Breast epithelium (tissue), 4 donors: ENCODE results near the gene CEACAM6. TPM values are rescaled to one million over a fixed set of nuclear protein-coding genes. Genes with fewer than 3 reads are reported as not detected.

Source experiments
- DNase-seq, 2 donors: peaks; one replicate each; pipeline ENCODE4 v3.0.0-alpha.2; 2019; ENCODE audit warnings: low spot score in 2 of 2
- H3K27ac ChIP-seq, 2 donors: fragments of 200-600 bp; sonication (generic) in 1 of 2; one replicate each; pipeline ENCODE4 v1.5.1; 2016 to 2019; ENCODE audit warnings: mild to moderate bottlenecking in 1 of 2
- H3K27me3 ChIP-seq, 2 donors: fragments of 200-600 bp; sonication (generic) in 1 of 2; one replicate each; pipeline versions ENCODE4 v1.5.1 to v1.6.0; 2017 to 2019; ENCODE audit warnings: control low read depth in 1 of 2, mild to moderate bottlenecking in 1 of 2
- H3K36me3 ChIP-seq: fragments of 200-600 bp; one replicate; pipeline ENCODE4 v1.5.1; 2019
- H3K4me1 ChIP-seq, 2 donors: fragments of 200-600 bp; sonication (generic); one replicate each; pipeline ENCODE4 v1.5.1; 2016 to 2019; ENCODE audit warnings: control low read depth in 1 of 2
- H3K4me3 ChIP-seq, 3 donors: fragments of 200-600 bp; sonication (generic); 1 replicate in 2 of 3; 2 replicates in 1 of 3; pipeline ENCODE4 v1.5.1; 2016 to 2019; ENCODE audit warnings: mild to moderate bottlenecking in 3 of 3, moderate library complexity in 2 of 3
- H3K9me3 ChIP-seq, 2 donors: fragments of 200-600 bp; sonication (generic) in 1 of 2; one replicate each; pipeline ENCODE4 v1.5.1; 2016 to 2019; ENCODE audit warnings: control low read depth in 1 of 2
- POLR2A ChIP-seq: fragments of 450-650 bp; IDR thresholded peaks from one replicate; pipeline ENCODE4 v1.6.1; 2016; ENCODE audit warnings: antibody characterized with exemption, mild to moderate bottlenecking, moderate library complexity
- POLR2AphosphoS5 ChIP-seq, 3 donors: sonication (generic); formaldehyde crosslinking; IDR thresholded peaks; one replicate each; pipeline ENCODE4 v1.6.1; 2017; ENCODE audit warnings: antibody characterized with exemption in 3 of 3
- intact Hi-C: fragments of 100-400 bp; cut with DNase I; formaldehyde crosslinking; loops from one replicate; pipeline ENCODE4 v1.15.1; 2023; ENCODE audit warnings: low total_unique reads
- total RNA-seq, 3 donors: library from RNA; depleted of rRNA; stranded (reverse); fragments of >200 nt; gene quantifications; one replicate each; pipeline ENCODE4 v1.1.0, GENCODE V29; 2016
- TF ChIP-seq, protein P1 (sequence below), 3 donors: fragments of 450-650 bp; IDR thresholded peaks; one replicate each; pipeline ENCODE4 v1.5.1; 2016 to 2017; ENCODE audit warnings: antibody characterized with exemption in 3 of 3, mild to moderate bottlenecking in 3 of 3, moderate library complexity in 3 of 3

The CEACAM6 gene
- total RNA-seq, 3 donors from 2014 or later: 1.0 to 6.9 TPM; not detected in 1

DNA sequence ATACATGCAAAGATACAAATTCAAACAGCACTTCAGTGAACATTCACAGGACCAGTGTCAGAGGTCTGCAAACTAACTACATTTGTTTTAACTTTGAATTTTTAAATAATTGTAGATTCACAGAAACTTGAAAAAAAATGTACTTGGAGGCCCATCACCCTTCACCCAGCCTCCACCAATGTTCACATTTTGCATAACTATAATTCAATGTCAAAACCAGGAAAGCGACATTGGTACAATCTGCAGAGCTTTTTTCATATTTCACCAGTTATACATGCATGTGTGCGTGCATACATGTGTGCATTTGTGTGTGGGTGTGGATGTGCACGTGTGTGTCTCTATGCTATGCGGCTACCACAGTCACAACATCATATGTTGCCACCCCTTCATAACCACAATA, 60.0 kb downstream of the CEACAM6 start:
- no peaks in the 10 kb centered on the region for H3K36me3 ChIP-seq
- DNase-seq: no peak
- no peak overlapping the region for H3K4me3 ChIP-seq
- H3K27ac ChIP-seq: no peak overlapping the region
- TF ChIP-seq, protein P1, sequence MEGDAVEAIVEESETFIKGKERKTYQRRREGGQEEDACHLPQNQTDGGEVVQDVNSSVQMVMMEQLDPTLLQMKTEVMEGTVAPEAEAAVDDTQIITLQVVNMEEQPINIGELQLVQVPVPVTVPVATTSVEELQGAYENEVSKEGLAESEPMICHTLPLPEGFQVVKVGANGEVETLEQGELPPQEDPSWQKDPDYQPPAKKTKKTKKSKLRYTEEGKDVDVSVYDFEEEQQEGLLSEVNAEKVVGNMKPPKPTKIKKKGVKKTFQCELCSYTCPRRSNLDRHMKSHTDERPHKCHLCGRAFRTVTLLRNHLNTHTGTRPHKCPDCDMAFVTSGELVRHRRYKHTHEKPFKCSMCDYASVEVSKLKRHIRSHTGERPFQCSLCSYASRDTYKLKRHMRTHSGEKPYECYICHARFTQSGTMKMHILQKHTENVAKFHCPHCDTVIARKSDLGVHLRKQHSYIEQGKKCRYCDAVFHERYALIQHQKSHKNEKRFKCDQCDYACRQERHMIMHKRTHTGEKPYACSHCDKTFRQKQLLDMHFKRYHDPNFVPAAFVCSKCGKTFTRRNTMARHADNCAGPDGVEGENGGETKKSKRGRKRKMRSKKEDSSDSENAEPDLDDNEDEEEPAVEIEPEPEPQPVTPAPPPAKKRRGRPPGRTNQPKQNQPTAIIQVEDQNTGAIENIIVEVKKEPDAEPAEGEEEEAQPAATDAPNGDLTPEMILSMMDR (IDR thresholded peaks at IDR 0.05): no peak
- TF ChIP-seq POLR2A (no peak), POLR2AphosphoS5 (IDR thresholded peaks at IDR 0.05) (no peak)
- H3K27me3 ChIP-seq: peaks cover 0 to 6% of the 10 kb centered on the region in 2 donors
- H3K4me1 ChIP-seq: no peaks in the 10 kb centered on the region
- no peaks in the 10 kb centered on the region for H3K9me3 ChIP-seq
- intact Hi-C loops: no loop called here

DNA sequence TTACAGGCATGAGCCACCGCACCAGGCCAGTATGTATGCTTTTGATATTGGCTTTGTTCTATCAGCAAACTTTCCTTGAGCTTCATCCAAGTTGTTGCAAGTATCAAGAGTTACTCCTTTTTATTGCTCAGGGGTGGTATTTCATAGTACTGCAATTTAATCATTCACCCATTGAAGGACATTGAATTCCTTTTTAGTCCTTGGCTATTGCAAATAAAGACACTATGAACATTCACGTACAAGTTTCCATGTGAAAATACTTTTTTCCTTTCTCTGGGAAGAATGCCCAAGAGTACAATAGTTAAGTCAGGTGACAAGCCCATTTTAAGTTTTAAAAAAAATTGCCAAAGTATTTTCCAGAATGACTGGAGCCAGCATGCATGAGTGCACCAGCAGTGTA, 61.4 kb downstream of the CEACAM6 start:
- Histone ChIP-seq H3K4me3 (no peak overlapping the region), H3K27ac (no peak overlapping the region), H3K4me1 (no peaks in the 10 kb centered on the region), H3K36me3 (no peaks in the 10 kb centered on the region), H3K9me3 (no peaks in the 10 kb centered on the region), H3K27me3 (peaks cover 0 to 3% of the 10 kb centered on the region in 2 donors)
- DNase-seq: no peak
- intact Hi-C loops: no loop called here
- TF ChIP-seq, protein P1 (IDR thresholded peaks at IDR 0.05): no peak
- TF ChIP-seq POLR2A (no peak), POLR2AphosphoS5 (IDR thresholded peaks at IDR 0.05) (no peak)

DNA sequence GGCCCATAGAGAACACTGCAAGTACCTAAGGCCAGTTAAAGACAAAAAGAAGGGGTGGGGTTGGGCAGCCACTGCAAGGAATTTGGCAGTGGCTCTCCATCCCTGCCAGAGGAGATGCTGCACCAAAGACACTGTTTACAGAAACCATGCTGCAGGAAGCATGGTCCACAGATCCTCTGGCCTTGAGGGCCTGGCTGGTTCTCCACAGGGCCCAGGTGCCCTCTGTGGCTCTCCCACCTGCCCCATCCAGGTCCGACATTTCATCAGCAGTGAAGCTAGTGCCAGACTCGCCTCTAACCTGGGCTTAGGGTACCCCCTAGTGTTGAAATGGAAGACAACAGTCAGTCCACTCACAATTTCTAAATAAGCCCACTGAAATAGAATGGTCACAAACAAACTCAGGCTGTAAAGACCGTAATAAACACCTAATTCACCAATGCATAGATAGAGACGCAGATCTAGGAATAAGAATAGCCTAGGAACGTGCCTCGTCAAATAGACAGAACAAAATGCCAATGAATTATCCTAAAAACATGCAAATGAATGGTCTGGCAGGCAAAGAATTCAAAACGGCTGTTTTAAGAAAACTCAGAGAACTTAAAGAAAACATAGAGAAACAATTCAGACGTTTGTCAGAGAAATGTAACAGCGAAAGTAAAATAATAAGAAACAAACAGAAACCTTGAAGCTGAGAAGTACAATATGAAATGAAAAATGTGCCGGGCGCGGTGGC, 65.8 kb downstream of the CEACAM6 start:
- intact Hi-C loops: no loop called here
- H3K4me1 ChIP-seq: no peaks in the 10 kb centered on the region
- no peaks in the 10 kb centered on the region for H3K36me3 ChIP-seq
- DNase-seq: no peak
- H3K9me3 ChIP-seq: no peaks in the 10 kb centered on the region
- TF ChIP-seq, protein P1 (IDR thresholded peaks at IDR 0.05): peak in 2 of 3 donors; percentile 47 to 49
- TF ChIP-seq POLR2A: no peak
- H3K27ac ChIP-seq: no peak overlapping the region
- no peaks in the 10 kb centered on the region for H3K27me3 ChIP-seq
- no peak overlapping the region for H3K4me3 ChIP-seq

Other genes with a start within 250 kb of the CEACAM6 start
- under 1 TPM; 0.44 to 0.66 (median 0.64) TPM for gene CEACAM21, start 179.4 kb upstream of the CEACAM6 start, total RNA-seq
- 1 to 10 TPM in 1 of 3 donors, under 1 TPM in 1, not detected in 1; 0.66 to 1.8 TPM for gene CEACAM4, start 128.5 kb upstream of the CEACAM6 start, total RNA-seq
- gene CEACAM7, start 67.3 kb upstream of the CEACAM6 start, total RNA-seq: 10 to 100 TPM in 1 of 3 donors, under 1 TPM in 1, not detected in 1; 0.15 to 25.2 TPM
- gene CEACAM5, start 46.9 kb upstream of the CEACAM6 start, total RNA-seq: 10 to 100 TPM in 1 of 3 donors, not detected in 2; 27.2 TPM
- under 1 TPM in 1 of 3 donors, not detected in 2; 0.64 TPM for gene CEACAM3, start 41.1 kb downstream of the CEACAM6 start, total RNA-seq
- not detected for gene LYPD4, start 89.2 kb downstream of the CEACAM6 start, total RNA-seq
- not detected for gene DMRTC2, start 89.5 kb downstream of the CEACAM6 start, total RNA-seq
- gene RPS19, start 104.7 kb downstream of the CEACAM6 start, total RNA-seq: 1,000 to 10,000 TPM in 2 of 3 donors, 100 to 1,000 TPM in 1; 756 to 2,084 (median 1,264) TPM
- 1 to 10 TPM in 2 of 3 donors, under 1 TPM in 1; 0.80 to 2.9 (median 1.8) TPM for gene CD79A, start 121.7 kb downstream of the CEACAM6 start, total RNA-seq
- gene ARHGEF1, start 127.7 kb downstream of the CEACAM6 start, total RNA-seq: 10 to 100 TPM; 55.0 to 61.9 (median 55.7) TPM
- under 1 TPM in 1 of 3 donors, not detected in 2; 0.15 TPM for gene ERFL, start 172.9 kb downstream of the CEACAM6 start, total RNA-seq
- gene RABAC1, start 203.8 kb downstream of the CEACAM6 start, total RNA-seq: 100 to 1,000 TPM; 150 to 190 (median 153) TPM
- gene ATP1A3, start 238.7 kb downstream of the CEACAM6 start, total RNA-seq: not detected